ENCODE measurements around the gene PSME3IP1. TPM values are rescaled to one million over a fixed set of nuclear protein-coding genes. Genes with fewer than 3 reads are reported as not detected.

Gene PSME3IP1
- total RNA-seq, 1 donor from 2014 or later, result 56.3 TPM

DNA sequence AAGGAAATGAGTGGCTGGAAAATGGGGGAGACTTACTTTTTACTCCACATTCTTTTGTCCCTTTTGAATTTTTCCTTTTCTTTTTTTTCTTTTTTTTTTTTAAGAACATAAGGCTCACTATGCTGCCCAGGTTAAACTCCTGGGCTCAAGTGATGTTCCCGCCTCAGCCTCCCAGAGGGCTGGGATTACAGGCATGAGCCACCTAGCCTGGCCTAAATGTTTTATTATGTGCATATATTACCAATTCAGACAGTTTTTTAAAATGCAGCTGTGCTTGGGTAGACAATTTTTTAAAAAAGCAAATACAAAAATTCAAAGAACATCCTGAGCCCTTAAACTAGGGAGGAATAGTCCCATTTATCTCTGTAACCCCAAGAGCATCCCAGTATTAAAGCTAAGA lies 28.3 kb downstream of the PSME3IP1 start:
- Histone ChIP-seq H3K36me3 (peaks cover 95% of the 10 kb centered on the region), H3K4me1 (peaks cover 10% of the 10 kb centered on the region), H3K9me3 (replicated peaks) (no peaks in the 10 kb centered on the region), H3K27me3 (ENCODE audit: low read depth) (no peaks in the 10 kb centered on the region), H3K4me3 (no peak overlapping the region), H3K27ac (replicated peaks) (no peak overlapping the region)
- TF ChIP-seq, protein P1, sequence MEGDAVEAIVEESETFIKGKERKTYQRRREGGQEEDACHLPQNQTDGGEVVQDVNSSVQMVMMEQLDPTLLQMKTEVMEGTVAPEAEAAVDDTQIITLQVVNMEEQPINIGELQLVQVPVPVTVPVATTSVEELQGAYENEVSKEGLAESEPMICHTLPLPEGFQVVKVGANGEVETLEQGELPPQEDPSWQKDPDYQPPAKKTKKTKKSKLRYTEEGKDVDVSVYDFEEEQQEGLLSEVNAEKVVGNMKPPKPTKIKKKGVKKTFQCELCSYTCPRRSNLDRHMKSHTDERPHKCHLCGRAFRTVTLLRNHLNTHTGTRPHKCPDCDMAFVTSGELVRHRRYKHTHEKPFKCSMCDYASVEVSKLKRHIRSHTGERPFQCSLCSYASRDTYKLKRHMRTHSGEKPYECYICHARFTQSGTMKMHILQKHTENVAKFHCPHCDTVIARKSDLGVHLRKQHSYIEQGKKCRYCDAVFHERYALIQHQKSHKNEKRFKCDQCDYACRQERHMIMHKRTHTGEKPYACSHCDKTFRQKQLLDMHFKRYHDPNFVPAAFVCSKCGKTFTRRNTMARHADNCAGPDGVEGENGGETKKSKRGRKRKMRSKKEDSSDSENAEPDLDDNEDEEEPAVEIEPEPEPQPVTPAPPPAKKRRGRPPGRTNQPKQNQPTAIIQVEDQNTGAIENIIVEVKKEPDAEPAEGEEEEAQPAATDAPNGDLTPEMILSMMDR (IDR thresholded peaks at IDR 0.05; ENCODE audit: borderline replicate concordance), result no peak
- DNase-seq, result no peak
- intact Hi-C loops (cut with micrococcal nuclease), result no loop called here

DNA sequence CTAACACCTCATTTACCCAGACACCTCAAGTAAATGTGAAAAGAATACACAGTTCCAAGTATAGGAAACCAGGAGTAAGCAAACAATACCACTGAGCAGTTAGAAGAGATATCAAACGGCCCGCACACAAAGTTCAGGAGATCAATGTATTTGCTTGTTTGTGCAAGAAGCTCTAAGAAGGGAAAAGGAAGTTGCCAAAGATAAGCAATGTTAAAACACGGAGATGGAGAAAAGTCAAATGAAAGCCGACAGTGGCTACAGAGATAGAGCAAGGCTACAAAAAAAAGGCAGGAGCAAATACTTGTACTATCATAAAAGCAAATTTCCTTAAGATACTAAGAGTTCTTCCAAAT lies 29.5 kb downstream of the PSME3IP1 start:
- Histone ChIP-seq H3K4me3 (no peak overlapping the region), H3K27ac (replicated peaks) (no peak overlapping the region), H3K27me3 (ENCODE audit: low read depth) (no peaks in the 10 kb centered on the region), H3K4me1 (peaks cover 21% of the 10 kb centered on the region), H3K9me3 (replicated peaks) (no peaks in the 10 kb centered on the region), H3K36me3 (peaks cover 90% of the 10 kb centered on the region)
- TF ChIP-seq, protein P1 (IDR thresholded peaks at IDR 0.05; ENCODE audit: borderline replicate concordance), result no peak
- intact Hi-C loops (cut with micrococcal nuclease), result no loop called here
- no peak for DNase-seq

DNA sequence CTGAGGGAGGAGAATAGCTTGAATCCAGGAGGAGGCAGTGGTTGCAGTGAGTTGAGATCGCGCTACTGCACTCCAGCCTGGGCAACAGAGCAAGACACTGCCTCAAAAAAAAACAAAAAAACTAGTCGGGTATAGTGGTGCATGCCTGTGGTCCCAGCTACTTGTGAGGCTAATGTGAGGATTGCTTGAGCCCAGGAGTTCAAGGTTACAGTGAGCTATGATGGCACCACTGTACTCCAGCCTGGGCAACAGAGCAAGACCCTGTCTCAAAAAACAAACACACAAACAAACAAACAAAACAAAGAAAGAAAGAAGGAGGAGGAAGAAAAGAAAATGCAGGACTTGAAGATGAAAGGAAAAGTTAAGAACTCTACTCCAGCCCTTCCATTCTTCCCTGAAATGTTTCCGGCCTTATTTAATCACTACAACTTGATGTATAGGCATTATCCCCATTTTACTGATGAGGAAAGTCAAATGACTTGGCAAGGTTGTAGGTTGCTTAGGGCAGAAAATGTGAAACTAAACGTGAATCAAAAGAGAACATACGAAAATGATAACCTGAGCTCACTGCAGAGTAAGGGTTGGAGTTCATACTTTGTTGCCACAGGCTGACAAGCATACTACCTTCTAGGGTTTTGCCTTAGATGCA lies 30.0 kb downstream of the PSME3IP1 start:
- Histone ChIP-seq H3K27me3 (ENCODE audit: low read depth) (no peaks in the 10 kb centered on the region), H3K4me1 (peaks cover 25% of the 10 kb centered on the region), H3K4me3 (no peak overlapping the region), H3K9me3 (replicated peaks) (no peaks in the 10 kb centered on the region), H3K36me3 (peaks cover 85% of the 10 kb centered on the region), H3K27ac (replicated peaks) (no peak overlapping the region)
- intact Hi-C loops (cut with micrococcal nuclease), result no loop called here
- TF ChIP-seq, protein P1 (IDR thresholded peaks at IDR 0.05; ENCODE audit: borderline replicate concordance), result no peak
- DNase-seq, result no peak

DNA sequence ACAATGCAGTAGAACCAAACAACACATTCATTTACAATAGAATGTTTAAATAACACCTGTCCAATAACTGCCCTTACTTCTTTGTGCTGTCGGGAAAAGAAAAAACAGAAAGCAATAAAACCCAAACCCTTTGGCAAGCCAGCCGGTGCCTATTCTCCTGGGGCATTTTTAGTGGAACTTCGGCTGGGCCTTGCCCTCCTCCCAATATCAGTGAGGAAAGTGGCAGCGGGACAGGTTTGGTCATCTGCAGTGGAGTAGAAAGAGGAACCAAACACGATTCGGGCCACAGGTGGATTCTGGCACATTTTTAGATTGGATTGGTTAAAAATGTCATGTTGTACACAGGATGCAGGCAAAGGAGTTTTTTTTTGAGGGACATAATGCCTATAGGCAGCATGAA lies 32.0 kb downstream of the PSME3IP1 start:
- no peaks in the 10 kb centered on the region for H3K9me3 ChIP-seq (replicated peaks)
- TF ChIP-seq, protein P1 (IDR thresholded peaks at IDR 0.05; ENCODE audit: borderline replicate concordance), result no peak
- H3K4me3 ChIP-seq, result no peak overlapping the region
- H3K27ac ChIP-seq (replicated peaks), result no peak overlapping the region
- no peaks in the 10 kb centered on the region for H3K27me3 ChIP-seq (ENCODE audit: low read depth)
- peaks cover 68% of the 10 kb centered on the region for H3K36me3 ChIP-seq
- no peak for DNase-seq
- H3K4me1 ChIP-seq, result peaks cover 36% of the 10 kb centered on the region
- intact Hi-C loops (cut with micrococcal nuclease), result no loop called here

DNA sequence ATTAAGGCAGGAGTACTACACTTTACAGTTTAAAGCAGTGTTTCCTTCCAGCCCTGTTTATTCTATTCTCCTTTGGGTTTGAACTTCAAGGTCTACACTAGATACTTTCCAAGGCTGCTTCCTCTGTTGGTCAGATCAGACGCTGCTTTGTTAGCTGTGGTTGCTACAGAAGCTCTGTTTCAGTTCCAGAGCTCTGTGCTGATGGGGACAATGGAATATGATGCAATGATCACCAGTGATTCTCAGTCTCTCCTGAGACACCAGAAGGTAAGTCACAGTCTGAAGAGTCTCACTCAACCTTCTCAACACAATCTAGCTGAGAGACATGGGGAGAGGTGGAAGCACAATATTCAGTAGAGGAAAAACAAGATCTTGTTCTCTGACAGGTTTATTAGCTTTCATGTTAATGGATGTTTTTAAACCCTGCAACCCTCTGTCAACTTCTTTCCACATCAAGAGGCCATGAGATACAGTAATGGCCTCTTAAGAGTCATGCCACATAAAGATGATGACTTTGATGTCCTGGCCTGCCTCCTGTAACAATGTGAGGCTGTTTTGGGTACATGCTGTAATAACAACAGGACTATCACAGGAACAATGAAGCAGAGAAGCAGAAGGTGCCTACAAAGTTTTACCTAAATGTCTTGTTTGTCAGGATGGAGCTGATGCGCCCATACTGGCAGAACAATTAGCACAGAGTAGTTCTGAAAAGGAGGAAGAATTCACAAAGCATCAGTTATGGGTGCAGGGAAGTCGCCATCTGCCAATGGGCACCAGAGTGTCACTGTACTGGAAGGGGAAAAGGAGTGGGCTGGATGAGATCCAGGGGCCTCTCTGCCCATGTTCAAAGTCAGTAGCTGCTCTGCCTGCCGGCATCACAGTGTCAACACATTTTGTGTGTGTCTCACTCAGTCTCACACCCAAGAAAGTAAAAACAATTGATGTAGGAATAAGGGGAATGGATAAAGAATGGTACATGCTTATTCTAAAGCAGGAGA lies 33.4 kb downstream of the PSME3IP1 start:
- no peak overlapping the region for H3K4me3 ChIP-seq
- no peak overlapping the region for H3K27ac ChIP-seq (replicated peaks)
- peaks cover 50% of the 10 kb centered on the region for H3K4me1 ChIP-seq
- no peaks in the 10 kb centered on the region for H3K27me3 ChIP-seq (ENCODE audit: low read depth)
- intact Hi-C loops (cut with micrococcal nuclease), result no loop called here
- TF ChIP-seq, protein P1 (IDR thresholded peaks at IDR 0.05; ENCODE audit: borderline replicate concordance), result no peak
- no peak for DNase-seq
- H3K9me3 ChIP-seq (replicated peaks), result no peaks in the 10 kb centered on the region
- H3K36me3 ChIP-seq, result peaks cover 53% of the 10 kb centered on the region
